Measurements from ENCODE around the gene CEP120.
"Not testable (repeated sequence)": the region's sequence is repeated elsewhere in the genome, so short reads cannot be mapped to it uniquely, and the experiment has no call there.

Gene CEP120

DNA sequence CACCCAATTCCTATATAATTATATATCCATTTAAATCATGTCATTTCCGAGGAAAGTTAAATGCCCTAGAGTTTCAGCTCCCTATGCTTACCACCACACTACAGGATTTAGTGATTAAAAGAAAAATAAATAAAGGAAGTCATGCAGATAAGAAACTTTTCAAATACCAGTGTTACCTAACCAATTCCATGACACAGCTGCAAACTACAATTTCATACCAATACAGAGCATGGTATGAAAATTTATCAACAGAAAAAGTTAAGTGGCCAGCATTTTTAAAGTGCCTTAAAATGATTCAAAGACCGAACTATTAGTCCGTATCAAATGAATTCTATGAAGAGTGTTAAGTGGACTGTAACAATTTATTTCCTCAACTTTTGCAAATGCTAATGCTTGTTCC, 35.9 kb downstream of the CEP120 start:
- DNase-seq (ENCODE audit: low spot score) = no peak

DNA sequence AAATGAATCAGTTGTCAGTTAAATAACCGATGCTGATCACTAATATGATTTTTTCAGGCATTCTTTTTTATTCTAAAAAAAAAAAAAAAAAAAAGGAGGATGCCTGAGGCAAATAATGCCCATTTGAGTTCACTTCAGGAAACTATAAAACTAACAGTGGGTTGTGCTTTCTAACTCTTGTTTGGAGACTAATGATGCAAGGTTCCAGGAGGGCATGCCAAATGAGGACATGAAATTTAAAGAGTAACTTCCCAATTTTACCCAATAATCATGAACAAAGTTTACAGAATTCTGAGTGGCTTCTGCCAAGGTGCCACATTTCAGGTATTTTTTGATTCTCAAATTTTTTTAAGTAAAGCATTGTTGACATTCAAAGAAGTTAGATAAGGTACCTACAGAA, 41.0 kb downstream of the CEP120 start:
- DNase-seq (ENCODE audit: low spot score) = no peak

DNA sequence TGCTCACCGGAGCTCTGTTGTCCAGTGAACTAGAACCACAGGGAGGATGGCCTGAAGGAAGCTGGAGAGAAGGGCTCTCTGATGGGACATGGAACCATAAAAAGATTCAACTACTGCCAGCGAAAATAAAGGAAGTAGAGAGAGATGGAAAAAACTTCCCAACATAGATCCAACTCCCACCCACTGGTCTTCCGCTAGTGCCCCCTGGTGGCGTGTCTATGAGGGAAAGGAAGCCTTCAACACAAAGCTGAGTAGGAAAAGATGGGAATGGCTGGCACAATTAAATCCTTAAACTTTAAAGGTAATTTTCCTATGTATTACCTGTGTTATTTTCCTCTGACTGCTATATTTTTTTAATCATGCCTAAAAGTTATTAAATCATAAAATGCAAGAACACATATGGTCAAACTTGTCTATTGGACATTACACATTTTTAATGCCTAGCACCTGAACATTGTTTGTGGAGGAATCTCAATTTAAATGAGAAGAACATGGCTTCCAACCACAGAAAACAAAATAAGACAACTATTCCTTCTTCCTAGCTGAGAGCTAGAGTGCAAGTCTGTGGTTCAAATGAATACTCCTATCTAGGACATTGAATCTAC, 51.5 kb downstream of the CEP120 start:
- no peak for DNase-seq (ENCODE audit: low spot score)

DNA sequence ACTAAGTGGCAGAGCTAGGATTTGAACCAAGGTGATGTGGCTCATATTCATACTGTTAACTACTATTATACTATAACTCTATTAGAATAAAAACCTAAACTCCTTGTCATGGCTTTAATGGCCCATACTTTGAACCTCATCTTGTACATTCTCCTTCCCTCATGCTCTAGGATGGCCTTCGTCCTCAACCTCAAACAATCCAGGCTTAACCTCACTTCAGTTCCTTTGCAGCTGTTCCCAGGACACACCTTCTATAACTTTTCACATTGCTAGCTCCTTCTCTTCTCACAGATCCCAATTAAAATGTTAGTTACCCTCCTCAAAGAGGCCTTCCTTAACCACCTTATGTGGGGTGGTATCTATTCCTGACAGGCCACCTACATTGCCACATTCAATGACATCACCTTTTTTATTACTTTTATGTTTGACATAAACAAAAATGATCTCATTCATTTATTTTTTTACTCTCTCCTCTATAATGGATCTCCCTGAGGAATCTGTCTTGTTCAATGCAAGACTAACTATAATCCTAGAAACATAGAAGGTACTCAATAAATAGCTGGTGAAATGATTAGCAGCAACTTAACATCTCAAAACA, 53.7 kb downstream of the CEP120 start:
- no peak for DNase-seq (ENCODE audit: low spot score)

DNA sequence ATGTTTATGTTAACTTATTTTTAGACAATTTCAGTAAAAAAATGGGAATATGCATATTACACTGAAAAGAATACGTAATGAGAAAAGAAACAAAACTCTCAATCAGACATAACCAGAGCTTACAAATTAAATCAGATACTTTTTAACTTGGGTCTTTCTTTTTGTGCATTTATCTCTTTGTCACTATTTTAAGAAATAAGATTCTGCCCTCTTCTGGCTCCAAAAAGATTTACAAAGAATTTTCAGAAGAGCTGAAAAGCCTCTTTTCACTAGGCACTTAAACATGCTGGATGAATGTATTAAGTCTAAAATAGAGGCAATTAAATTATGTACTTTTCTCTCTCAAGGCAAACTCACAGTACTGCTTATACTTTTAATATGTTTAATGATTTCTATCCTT, 55.5 kb downstream of the CEP120 start:
- no peak for DNase-seq (ENCODE audit: low spot score)

DNA sequence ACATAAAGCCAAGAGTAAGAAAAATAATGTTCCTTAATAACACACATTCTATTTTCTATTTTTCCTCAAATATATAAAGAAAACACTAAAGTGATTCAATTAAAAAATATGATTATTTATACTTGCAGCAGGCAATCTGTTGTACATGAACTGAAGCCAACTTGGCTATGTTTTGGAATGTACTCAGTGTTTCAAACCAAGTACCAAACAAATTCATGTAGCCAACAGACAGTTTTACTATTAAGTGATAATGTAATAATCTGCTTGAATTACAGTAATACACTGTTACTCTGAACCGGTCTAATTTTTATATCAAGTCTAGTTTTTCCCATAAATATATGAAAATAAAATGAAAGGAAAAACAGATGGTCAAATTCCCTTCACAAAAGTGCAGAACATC, 58.0 kb downstream of the CEP120 start:
- no peak for DNase-seq (ENCODE audit: low spot score)

DNA sequence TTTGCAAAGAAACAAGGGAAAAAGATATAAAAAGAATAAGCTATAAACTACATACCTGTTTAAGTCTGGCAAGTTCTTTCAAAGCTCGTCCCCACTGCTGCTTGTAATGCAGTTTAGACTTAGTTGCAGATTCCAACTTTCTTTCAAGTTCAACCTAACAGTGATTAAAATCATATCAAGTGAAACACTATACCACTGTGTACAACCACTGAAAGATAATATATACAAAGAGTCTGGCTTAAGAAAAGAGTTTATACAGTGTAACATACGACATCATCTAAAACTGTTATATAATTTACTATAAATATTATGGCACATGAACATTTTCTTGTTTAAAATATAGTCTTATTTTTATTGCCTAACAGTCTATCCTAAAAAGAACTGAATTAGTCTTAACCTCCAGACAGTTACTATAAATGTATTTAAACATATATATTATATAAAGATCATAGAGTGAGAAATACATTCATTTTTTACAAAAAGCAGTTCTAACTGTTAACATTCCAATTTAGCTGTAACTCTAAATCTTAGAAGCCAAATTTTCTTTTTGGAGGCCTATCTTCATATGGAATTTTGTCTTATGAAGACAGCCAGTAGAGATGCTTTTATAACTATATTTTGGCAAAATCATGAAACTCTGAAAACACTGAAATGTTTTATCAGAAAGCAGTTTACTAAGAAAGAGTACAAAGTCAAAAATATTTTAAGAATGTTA, 58.6 kb downstream of the CEP120 start:
- no peak for DNase-seq (ENCODE audit: low spot score)

DNA sequence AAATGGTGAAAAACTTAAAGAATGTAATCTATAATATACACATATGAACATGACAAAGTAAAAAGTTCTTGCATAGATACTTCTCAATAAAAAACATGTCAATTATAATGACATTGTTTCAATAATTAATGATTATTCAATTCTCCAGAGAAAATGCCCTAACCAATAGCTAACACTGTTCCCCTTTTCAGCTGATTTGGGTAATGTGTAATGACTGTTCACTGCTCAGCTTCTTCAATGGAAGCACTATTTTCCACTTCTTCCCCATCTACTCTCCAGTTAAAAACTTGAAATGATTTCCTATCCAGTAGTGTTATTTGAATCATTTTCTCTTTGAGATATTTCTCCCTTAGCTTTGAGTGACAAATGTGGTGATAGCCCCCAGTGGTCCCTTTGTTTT, 62.3 kb downstream of the CEP120 start:
- DNase-seq (ENCODE audit: low spot score) = no peak

DNA sequence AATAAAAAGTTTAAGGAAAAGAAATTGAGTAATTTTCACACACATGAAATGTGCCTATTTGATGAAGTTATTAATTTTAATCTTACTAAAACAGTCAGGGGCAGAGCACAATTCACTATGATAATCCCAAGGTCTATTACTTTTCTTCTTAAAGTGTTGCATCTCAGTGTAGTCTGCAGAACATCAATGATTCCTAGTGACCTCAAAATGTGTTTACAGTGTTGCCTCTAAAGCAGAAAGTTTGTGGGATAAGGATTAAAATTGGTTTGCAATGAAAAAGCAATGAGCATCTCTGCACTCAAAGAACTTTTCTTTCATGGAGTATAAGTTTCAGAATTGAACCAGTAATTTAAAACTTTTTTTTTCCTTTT, 63.0 kb downstream of the CEP120 start:
- DNase-seq (ENCODE audit: low spot score) = no peak

DNA sequence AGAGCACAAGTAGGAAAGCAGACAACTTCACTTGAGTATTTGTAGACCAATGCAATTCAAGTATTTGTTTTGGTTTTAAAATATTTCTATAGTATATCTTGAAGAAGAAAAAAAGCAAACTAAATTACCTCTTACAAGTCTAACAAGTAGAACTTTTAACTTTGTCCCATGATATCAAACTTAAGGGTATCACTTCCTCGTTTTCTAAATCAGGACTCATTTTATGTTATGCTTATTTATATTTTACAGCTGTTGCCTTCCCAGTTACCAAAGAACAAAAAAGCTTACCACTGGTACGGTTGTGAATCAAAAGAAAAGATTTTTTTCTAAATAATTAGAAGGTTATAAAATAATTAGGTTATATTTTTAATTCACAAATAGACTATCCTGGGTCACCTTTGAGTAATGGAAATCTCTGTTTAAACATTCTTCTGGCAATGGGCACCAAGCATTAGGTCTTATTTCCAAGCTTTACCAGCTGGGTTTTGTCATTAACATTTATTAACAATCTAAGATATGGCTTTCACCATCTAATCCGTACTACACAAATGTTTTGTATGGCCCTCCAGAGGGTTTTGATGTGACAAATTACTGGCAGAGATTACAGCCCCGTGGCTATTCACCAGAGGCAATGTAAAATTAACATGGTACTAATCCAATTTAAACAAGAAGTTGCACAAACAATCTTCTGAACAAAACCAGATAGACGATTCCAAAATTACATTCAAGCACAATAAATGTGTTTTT, 63.6 kb downstream of the CEP120 start:
- DNase-seq (ENCODE audit: low spot score) = peak; percentile 3

DNA sequence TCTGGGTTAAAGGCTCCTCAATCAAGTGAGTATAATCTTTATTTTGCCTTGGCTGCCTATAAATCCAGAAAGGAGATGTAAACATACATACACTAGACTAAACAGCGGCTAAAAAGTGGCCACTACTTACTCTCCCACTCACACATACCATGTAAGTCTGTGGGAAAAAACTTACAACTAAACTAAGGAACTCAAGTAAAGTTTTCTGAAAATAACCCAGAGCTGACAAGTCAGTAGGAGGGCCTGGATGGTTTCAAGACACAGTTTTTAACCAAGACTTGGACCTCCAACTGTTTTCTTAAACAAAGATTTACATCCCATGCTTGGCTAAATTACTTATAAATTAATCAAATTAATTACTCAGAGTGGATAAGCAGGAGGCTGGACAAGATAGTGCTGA, 64.5 kb downstream of the CEP120 start:
- DNase-seq (ENCODE audit: low spot score) = no peak

DNA sequence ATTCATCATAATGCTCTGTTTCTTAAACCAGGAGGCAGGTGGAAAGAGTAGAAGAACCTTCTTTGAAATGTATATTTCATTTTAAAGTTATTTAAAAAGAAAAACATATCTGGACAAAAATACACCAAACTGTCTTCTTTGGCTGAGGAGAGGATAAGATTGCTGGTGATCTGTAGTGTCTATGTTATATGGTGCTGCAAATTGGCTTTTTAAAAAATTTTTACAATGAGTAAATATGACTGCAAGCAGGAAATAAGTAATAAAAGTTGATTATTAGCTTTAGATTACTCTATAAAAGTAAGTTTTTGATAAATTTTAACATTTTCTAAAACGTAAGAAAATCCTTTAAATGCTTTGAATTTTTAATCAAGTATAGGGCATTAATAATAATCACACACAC, 64.9 kb downstream of the CEP120 start:
- DNase-seq (ENCODE audit: low spot score) = no peak

DNA sequence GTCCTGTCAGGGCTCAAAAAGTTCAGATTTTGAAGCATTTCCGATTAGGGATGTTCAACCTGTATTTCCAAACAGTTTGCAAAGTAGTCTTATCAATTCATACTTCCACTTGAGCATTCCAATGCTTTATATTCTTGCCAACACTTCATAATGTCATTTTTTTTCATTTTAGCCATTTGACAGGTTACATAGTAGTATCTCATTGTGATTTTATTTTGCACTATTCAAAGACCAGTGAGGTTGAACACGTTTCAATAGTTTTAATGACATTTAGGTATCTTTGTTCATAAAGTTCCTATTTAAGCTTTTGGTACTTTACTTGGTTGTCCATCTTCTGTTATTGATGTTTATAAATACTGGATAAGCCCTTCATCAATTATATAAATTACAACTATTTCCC, 71.4 kb downstream of the CEP120 start:
- no peak for DNase-seq (ENCODE audit: low spot score)

DNA sequence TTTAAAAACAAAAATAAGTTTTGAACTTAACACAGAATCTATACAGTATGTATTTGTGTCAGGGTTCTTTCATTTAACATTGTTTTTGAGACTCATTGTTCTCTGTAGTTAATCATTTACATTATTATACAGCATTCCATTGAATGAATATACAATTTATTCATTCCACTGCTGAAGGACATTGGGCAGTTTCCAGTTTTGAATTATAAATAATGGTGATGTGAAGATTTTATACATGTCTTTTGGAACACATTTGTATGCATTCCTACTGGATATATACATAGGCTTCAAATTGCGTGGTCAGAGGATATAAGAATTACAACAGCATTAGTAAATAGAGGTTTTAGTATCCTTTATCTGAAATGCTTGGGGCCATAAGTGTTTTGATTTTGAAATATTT, 72.0 kb downstream of the CEP120 start:
- DNase-seq (ENCODE audit: low spot score) = no peak

DNA sequence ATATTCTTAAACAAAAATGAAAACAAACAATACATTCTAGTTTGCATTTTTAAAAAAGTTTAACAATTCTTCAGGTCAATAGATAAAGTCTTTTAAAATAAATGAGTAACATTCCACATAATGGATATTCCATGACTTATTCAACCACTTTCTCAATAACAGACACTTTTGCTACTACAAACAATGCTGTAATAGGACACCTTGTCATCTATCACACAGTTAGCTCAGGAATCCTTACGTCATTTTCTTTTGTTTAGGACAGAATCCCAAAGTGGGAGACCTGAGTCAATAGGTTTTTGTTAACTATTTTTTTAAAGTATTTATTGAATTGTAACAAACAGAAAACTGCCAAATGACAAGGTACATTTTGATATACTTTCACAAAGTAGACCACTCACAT, 72.5 kb downstream of the CEP120 start:
- no peak for DNase-seq (ENCODE audit: low spot score)

DNA sequence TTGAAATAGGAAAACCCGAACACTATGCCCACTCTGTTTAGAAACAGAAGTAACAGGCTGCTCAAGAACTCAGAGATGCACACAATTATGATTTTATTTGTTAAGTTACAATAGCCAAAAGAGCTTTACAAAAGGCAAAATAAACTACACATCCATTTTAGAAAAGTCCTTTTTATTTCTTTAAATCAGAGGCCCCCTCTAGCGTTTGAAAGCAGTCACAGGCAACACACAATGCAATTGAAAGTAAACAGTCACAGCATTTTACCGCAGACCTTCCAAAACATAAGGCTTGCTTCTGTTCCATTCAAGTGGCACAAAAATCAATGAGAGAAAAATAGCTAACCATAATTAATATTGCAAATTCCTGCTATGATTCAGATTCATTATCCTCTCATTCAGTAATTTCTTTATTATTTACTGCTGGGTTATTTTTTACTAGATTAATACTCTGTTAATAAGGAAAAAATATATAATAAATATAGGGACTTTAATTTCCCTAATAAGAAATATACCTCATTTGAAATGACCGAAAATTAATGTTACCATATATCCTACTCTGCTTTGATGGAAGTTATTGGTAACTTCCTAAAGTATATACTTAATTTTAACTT, 78.3 kb downstream of the CEP120 start:
- no peak for DNase-seq (ENCODE audit: low spot score)

DNA sequence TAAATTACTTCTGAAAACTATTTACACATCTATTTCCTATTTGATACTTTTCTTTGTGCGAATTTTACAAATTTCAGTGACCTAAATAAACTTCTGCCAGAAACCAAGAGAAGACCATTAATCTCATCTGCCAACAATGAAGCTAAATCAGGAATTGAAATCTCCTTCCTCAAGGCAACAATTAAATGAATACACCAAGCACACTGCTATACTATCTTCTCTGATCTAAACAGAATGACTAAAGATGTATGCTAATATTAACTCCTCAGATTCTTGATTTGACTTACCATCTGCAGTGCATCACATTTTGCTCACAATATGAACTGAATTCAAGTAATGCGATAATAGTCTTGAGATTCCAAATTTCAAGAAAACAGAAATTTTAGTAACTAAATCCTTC, 82.3 kb downstream of the CEP120 start:
- no peak for DNase-seq (ENCODE audit: low spot score)

DNA sequence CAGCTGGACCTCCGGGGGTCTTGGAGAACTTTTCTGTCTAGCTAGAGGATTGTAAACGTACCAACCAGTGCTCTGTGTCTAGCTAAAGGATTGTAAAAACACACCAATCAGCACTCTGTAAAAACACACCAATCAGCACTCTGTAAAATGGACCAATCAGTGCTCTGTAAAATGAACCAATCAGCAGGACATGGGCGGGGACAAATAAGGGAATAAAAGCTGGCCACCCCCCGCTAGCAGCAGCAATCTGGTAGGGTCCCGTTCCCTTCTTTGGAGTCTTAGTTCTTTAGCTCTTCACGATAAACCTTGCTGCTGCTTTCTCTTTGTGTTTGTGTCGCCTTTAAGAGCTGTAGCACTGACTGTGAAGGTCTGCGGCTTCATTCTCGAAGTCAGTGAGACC, 114.8 kb downstream of the CEP120 start:
- DNase-seq (ENCODE audit: low spot score) = not testable (repeated sequence)

DNA sequence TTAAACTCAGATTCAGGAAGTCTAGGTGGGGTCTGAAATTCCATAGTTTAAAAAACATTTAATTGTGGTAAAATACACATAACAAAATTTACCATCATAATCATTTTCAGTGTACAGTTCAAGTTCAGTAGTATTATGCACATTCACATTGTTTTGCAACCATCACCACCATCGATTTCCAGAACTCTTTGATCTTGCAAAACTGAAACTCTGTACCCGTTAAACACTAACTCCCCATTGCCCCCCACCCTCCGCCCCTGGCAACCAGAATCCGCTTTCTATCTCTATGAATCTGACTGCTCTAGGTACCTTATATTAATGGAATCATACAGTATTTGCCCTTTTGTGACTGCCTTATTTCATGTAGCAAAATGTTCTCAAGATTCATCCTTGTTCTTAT, 117.5 kb downstream of the CEP120 start:
- DNase-seq (ENCODE audit: low spot score) = no peak

DNA sequence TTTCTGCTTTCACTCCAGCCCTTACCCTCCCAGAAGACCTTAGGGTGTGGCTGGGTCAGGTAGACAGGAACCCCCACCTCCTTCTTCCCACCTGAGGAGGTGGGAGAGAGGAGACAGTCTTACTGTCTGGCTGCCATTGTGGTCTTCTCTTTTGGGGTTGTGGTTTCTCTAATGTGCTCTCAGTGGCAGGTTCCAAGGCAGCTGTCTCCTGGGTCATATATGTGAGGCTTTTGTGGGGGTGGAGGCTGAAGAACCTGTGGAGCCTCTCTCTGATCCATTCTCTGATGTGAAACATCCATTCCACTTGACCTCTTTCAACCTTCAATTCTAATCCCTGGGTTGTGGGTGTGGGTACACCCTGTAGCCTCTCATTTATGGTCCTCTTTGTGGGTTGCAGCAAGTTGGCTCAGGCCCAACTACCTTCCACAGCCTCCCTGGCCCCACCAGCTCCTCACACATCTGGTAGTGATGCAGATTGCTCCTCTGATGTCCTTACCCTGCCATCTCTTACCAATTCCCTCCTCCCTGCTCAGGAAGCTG, 118.4 kb downstream of the CEP120 start:
- DNase-seq (ENCODE audit: low spot score) = no peak

DNA sequence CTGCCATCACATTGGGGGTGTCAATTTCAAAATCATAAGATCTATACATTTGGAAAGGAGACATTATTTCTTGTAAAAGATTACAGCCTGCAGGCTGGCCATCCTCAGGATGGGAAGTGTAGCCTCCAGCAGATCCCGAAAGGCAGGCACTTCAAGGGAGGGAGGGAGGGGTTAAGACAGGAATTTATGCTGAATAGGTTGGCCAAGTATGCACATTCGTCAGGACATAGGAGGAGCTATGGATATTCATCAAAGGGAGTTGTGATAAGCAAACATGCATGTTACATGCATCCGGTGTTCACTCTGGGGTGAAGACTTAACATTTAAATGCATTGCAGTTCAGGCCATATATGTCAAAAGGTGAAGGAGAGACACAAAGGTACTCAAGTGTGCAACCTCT, 119.4 kb downstream of the CEP120 start:
- no peak for DNase-seq (ENCODE audit: low spot score)

DNA sequence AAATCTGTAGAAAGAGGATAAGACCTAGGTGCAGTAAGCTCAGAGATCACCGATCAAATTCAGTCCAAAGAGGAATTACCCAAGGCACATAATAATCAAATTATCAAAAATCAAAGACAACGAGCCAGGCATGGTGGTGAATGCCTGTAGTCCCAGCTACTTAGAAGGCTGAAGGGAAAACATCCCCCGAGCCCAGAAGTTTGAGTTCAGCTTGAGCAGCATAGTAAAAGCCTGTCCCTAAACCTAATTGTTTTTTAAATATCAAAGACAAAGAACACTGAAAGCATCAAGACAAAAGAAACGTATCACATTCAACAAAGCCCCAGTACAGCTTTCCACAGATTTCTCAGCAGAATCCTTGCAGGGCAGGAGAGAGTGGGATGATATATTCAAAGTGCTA, 122.9 kb downstream of the CEP120 start:
- DNase-seq (ENCODE audit: low spot score) = no peak
